GM19035 (cell line): Measurements from ENCODE around the gene RRP36.
"Not testable (repeated sequence)": the region's sequence is repeated elsewhere in the genome, so short reads cannot be mapped to it uniquely, and the experiment has no call there.

Source experiments
- ATAC-seq: cut with Tn5 transposase; IDR thresholded peaks from one replicate; pipeline ENCODE4 v1.9.1; 2021; ENCODE audit not compliant: unreplicated experiment

Gene RRP36

GRCh38 chr6:43036712-43037111 is 15.3 kb downstream of the RRP36 start:
- ATAC-seq, result no peak

- no peak for ATAC-seq
Measured at GRCh38 chr6:43037197-43037596, 15.8 kb downstream of the RRP36 start.

GRCh38 chr6:43037706-43038105 is 16.3 kb downstream of the RRP36 start:
- no peak for ATAC-seq

- ATAC-seq, result no peak
Measured at GRCh38 chr6:43038727-43039126, 17.3 kb downstream of the RRP36 start.

- no peak for ATAC-seq
Measured at GRCh38 chr6:43040542-43041257, 19.3 kb downstream of the RRP36 start.

GRCh38 chr6:43041475-43041874 is 20.1 kb downstream of the RRP36 start:
- not testable (repeated sequence) for ATAC-seq

GRCh38 chr6:43043310-43043709 is 21.9 kb downstream of the RRP36 start:
- no peak for ATAC-seq

GRCh38 chr6:43045371-43045930 is 24.0 kb downstream of the RRP36 start:
- ATAC-seq, result no peak

- ATAC-seq, result no peak
Measured at GRCh38 chr6:43047998-43048397, 26.6 kb downstream of the RRP36 start.

- no peak for ATAC-seq
Measured at GRCh38 chr6:43050981-43051380, 29.6 kb downstream of the RRP36 start.

GRCh38 chr6:43052225-43052841 is 30.9 kb downstream of the RRP36 start:
- no peak for ATAC-seq

- peak; percentile 14 for ATAC-seq
Measured at GRCh38 chr6:43052842-43053544, 31.6 kb downstream of the RRP36 start.

- ATAC-seq, result peak; percentile 86
Measured at GRCh38 chr6:43053545-43054205, 32.3 kb downstream of the RRP36 start, which contains the start of gene CUL7. Gene CUL7 (minus strand): TSS chr6:43053851. CDS start chr6:43052788, 1,063 bp downstream.

GRCh38 chr6:43054206-43054943 is 33.0 kb downstream of the RRP36 start:
- no peak for ATAC-seq

- no peak for ATAC-seq
Measured at GRCh38 chr6:43055966-43056365, 34.5 kb downstream of the RRP36 start.

GRCh38 chr6:43058531-43058930 is 37.1 kb downstream of the RRP36 start:
- no peak for ATAC-seq

GRCh38 chr6:43059168-43060033 is 38.0 kb downstream of the RRP36 start, which contains the start of the genes KLC4 and MRPL2:
Gene KLC4 (plus strand): TSS chr6:43059631. CDS start chr6:43061336, 1,705 bp downstream.
Gene MRPL2 (minus strand): TSS chr6:43059434. CDS start chr6:43059381, 53 bp downstream.
- ATAC-seq, result peak; percentile 90

- no peak for ATAC-seq
Measured at GRCh38 chr6:43060034-43060754, 38.8 kb downstream of the RRP36 start.
